ENCODE measurements around the gene CLEC18A. TPM values are rescaled to one million over a fixed set of nuclear protein-coding genes. Genes with fewer than 3 reads are reported as not detected.
"Not testable (repeated sequence)": the region's sequence is repeated elsewhere in the genome, so short reads cannot be mapped to it uniquely, and the experiment has no call there.

The CLEC18A gene
- total RNA-seq, 1 donor from 2014 or later: 1.1 TPM

GRCh38 chr16:69940676-69941075 lies 10.5 kb upstream of the CLEC18A start:
- DNase-seq (ENCODE audit: extremely low spot score, unreplicated experiment): no peak
- no peaks in the 10 kb centered on the region for H3K27me3 Mint-ChIP-seq (ENCODE audit: unreplicated experiment)

GRCh38 chr16:69941251-69942098 lies 9.7 kb upstream of the CLEC18A start:
- Mint-ChIP-seq H3K27me3 (ENCODE audit: unreplicated experiment) (no peaks in the 10 kb centered on the region), H3K36me3 (ENCODE audit: unreplicated experiment) (peaks cover 18% of the 10 kb centered on the region), H3K27ac (ENCODE audit: unreplicated experiment) (no peak overlapping the region), H3K4me3 (ENCODE audit: unreplicated experiment) (no peak overlapping the region), H3K4me1 (ENCODE audit: unreplicated experiment) (peaks cover 8% of the 10 kb centered on the region), H3K9me3 (ENCODE audit: unreplicated experiment) (no peaks in the 10 kb centered on the region)
- no peak for TF ChIP-seq CTCF (IDR thresholded peaks at IDR 0.05)
- DNase-seq (ENCODE audit: extremely low spot score, unreplicated experiment): no peak

More at GRCh38 chr16:69940676-69941075, 10.5 kb upstream of the CLEC18A start:
- Mint-ChIP-seq H3K4me3 (ENCODE audit: unreplicated experiment) (no peak overlapping the region), H3K36me3 (ENCODE audit: unreplicated experiment) (peaks cover 21% of the 10 kb centered on the region), H3K27ac (ENCODE audit: unreplicated experiment) (no peak overlapping the region), H3K4me1 (ENCODE audit: unreplicated experiment) (peaks cover 8% of the 10 kb centered on the region), H3K9me3 (ENCODE audit: unreplicated experiment) (no peaks in the 10 kb centered on the region)
- no peak for TF ChIP-seq CTCF (IDR thresholded peaks at IDR 0.05)

DNA sequence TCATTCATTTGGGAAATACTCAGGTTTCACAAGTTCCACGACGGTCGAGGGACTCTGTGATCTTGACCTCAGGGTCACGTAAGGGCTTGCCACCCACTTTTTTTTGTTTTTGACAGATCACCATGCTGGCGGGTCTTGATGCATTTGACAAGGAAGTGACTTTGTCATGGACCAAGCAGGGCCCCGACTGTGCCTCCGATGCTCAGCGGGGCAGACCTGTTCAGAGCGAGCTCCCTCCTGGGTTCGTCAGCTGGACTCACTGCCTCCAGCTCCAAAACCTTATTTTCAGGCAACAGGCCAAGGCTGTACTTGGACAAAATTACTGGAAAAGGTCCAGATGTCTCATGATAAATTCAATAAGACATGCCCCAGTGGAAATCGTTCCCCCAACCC lies 9.0 kb upstream of the CLEC18A start:
- no peak for DNase-seq (ENCODE audit: extremely low spot score, unreplicated experiment)
- peaks cover 8% of the 10 kb centered on the region for H3K4me1 Mint-ChIP-seq (ENCODE audit: unreplicated experiment)
- no peak overlapping the region for H3K4me3 Mint-ChIP-seq (ENCODE audit: unreplicated experiment)
- no peak overlapping the region for H3K27ac Mint-ChIP-seq (ENCODE audit: unreplicated experiment)
- no peak for TF ChIP-seq CTCF (IDR thresholded peaks at IDR 0.05)
- no peaks in the 10 kb centered on the region for H3K9me3 Mint-ChIP-seq (ENCODE audit: unreplicated experiment)
- H3K27me3 Mint-ChIP-seq (ENCODE audit: unreplicated experiment): no peaks in the 10 kb centered on the region
- peaks cover 14% of the 10 kb centered on the region for H3K36me3 Mint-ChIP-seq (ENCODE audit: unreplicated experiment)

DNA sequence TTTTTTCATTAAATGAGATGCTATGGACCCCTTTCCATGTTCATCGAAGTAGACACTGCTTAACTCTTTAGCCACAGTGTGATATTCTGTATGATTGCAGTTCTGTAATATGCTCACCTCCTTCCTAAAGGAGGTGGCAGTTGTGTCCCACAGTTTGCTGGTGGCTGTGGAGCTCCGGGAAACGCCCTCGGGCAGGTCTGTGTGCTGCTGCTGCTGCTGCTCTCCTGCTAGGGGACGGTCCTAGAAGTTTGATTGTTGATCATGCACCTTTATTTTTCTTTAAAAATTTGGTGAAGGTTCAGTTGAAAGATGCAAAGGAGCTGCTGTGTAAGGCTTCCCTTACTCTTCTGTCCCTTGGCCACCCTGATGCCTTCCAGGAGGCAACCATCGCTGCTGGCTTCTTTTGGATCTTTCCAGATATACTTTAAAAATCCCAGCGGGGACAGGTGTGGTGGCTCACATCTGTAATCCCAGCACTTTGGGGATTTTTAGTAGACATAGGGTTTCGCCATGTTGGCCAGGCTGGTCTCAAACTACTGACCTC lies 8.4 kb upstream of the CLEC18A start:
- Mint-ChIP-seq H3K9me3 (ENCODE audit: unreplicated experiment) (no peaks in the 10 kb centered on the region), H3K4me3 (ENCODE audit: unreplicated experiment) (no peak overlapping the region), H3K27ac (ENCODE audit: unreplicated experiment) (no peak overlapping the region), H3K4me1 (ENCODE audit: unreplicated experiment) (peaks cover 8% of the 10 kb centered on the region), H3K27me3 (ENCODE audit: unreplicated experiment) (no peaks in the 10 kb centered on the region), H3K36me3 (ENCODE audit: unreplicated experiment) (peaks cover 8% of the 10 kb centered on the region)
- no peak for TF ChIP-seq CTCF (IDR thresholded peaks at IDR 0.05)
- DNase-seq (ENCODE audit: extremely low spot score, unreplicated experiment): no peak

GRCh38 chr16:69943241-69944036 lies 7.7 kb upstream of the CLEC18A start:
- not testable (repeated sequence) for H3K27ac Mint-ChIP-seq (ENCODE audit: unreplicated experiment); H3K4me3 Mint-ChIP-seq (ENCODE audit: unreplicated experiment)

GRCh38 chr16:69950411-69950810 lies 723 bp upstream of the CLEC18A start:
- not testable (repeated sequence) for H3K4me3 Mint-ChIP-seq (ENCODE audit: unreplicated experiment); H3K27me3 Mint-ChIP-seq (ENCODE audit: unreplicated experiment); H3K27ac Mint-ChIP-seq (ENCODE audit: unreplicated experiment); H3K36me3 Mint-ChIP-seq (ENCODE audit: unreplicated experiment); H3K4me1 Mint-ChIP-seq (ENCODE audit: unreplicated experiment); DNase-seq (ENCODE audit: extremely low spot score, unreplicated experiment); H3K9me3 Mint-ChIP-seq (ENCODE audit: unreplicated experiment)

More at GRCh38 chr16:69943241-69944036, 7.7 kb upstream of the CLEC18A start:
- not testable (repeated sequence) for H3K27me3 Mint-ChIP-seq (ENCODE audit: unreplicated experiment); H3K4me1 Mint-ChIP-seq (ENCODE audit: unreplicated experiment); H3K36me3 Mint-ChIP-seq (ENCODE audit: unreplicated experiment); DNase-seq (ENCODE audit: extremely low spot score, unreplicated experiment); H3K9me3 Mint-ChIP-seq (ENCODE audit: unreplicated experiment)

- not testable (repeated sequence) for DNase-seq (ENCODE audit: extremely low spot score, unreplicated experiment); H3K36me3 Mint-ChIP-seq (ENCODE audit: unreplicated experiment); H3K9me3 Mint-ChIP-seq (ENCODE audit: unreplicated experiment); H3K4me3 Mint-ChIP-seq (ENCODE audit: unreplicated experiment); H3K27me3 Mint-ChIP-seq (ENCODE audit: unreplicated experiment); H3K27ac Mint-ChIP-seq (ENCODE audit: unreplicated experiment); H3K4me1 Mint-ChIP-seq (ENCODE audit: unreplicated experiment)
Observed at GRCh38 chr16:69951672-69952031, 518 bp downstream of the CLEC18A start.

DNA sequence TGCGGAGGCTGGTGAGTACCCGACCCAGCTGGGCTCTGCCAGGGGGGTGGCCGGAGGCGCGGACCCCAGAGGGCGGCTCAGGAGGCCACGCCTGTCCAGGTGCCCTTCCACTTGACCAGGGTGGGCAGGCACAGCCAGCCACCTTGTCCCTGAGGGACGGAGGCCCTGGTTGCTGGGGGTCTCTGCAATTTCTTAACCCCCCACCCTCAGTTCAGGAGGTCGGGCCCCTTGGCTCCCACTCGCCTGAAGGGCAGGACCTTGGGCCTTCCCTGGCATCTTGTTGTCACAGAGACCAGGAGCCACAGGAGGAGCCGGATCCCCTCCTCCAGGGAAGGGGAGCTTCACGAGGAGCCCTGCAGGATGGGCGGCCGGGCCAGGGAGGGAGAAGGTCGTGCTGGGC lies 982 bp downstream of the CLEC18A start:
- not testable (repeated sequence) for H3K4me3 Mint-ChIP-seq (ENCODE audit: unreplicated experiment); H3K36me3 Mint-ChIP-seq (ENCODE audit: unreplicated experiment); H3K27ac Mint-ChIP-seq (ENCODE audit: unreplicated experiment); H3K9me3 Mint-ChIP-seq (ENCODE audit: unreplicated experiment); H3K27me3 Mint-ChIP-seq (ENCODE audit: unreplicated experiment); H3K4me1 Mint-ChIP-seq (ENCODE audit: unreplicated experiment)
- DNase-seq (ENCODE audit: extremely low spot score, unreplicated experiment): peak; percentile 80
